GM12878 (cell line): Measurements from ENCODE around the gene PHYKPL. TPM values are rescaled to one million over a fixed set of nuclear protein-coding genes. Genes with fewer than 3 reads are reported as not detected.

Experiments
- ATAC-seq: fragments of 200-7000 bp; cut with Tn5 transposase; 3 replicates; pipeline ENCODE4 v1.9.1; 2020; ENCODE audit warnings: mild to moderate bottlenecking, moderate library complexity
- BruUV-seq: library from RNA; stranded (reverse); fragments of 400-500 nt; replicated peaks from 2 replicates; lab custom pipeline; 2021; lab: Mats Ljungman, UMichigan
- CTCF ChIA-PET: fragments of 300-600 bp; sonication (Branson Sonifier 250); formaldehyde crosslinking; extraction: SDS; loops from one replicate; lab custom pipeline; 2021; ENCODE audit warnings: inconsistent platforms; lab: Yijun Ruan, JAX
- POLR2A ChIA-PET: fragments of 350-600 bp; formaldehyde crosslinking; extraction: SDS; loops from one replicate; lab custom pipeline; 2021; ENCODE audit warnings: inconsistent platforms; lab: Charles Lee
- RAD21 ChIA-PET: fragments of 300-600 bp; sonication (Branson Sonifier 250); formaldehyde crosslinking; loops from one replicate; lab custom pipeline; 2023; ENCODE audit warnings: antibody characterized with exemption; ENCODE audit not compliant: unreplicated experiment; lab: Charles Lee
- SMC1A ChIA-PET: fragments of 300-600 bp; sonication (Branson Sonifier 250); formaldehyde crosslinking; loops from one replicate; lab custom pipeline; 2023; ENCODE audit not compliant: unreplicated experiment, uncharacterized antibody; lab: Charles Lee
- DNase-seq: peaks from one replicate; pipeline ENCODE4 v3.0.0-alpha.2; 2011; ENCODE audit warnings: low read depth, low spot score
- FAIRE-seq: peaks from 3 replicates; lab custom pipeline; 2011; peaks lifted over from hg19 to GRCh38; lab: Jason Lieb, UNC
- H2AFZ ChIP-seq: 2 replicates; pipeline ENCODE4 v1.6.0; 2011; ENCODE audit warnings: low read depth, low read length, control low read depth; ENCODE audit not compliant: control insufficient read depth
- H3K27ac ChIP-seq: 2 replicates; pipeline ENCODE4 v1.5.1; 2011; ENCODE audit warnings: control low read depth; ENCODE audit not compliant: control insufficient read depth, insufficient read depth
- H3K27me3 ChIP-seq, 2 experiments: replicated peaks in 1 of 2; 2 replicates each; pipeline versions ENCODE4 v1.6.0 to v1.6.1; 2011; ENCODE audit warnings: low read length in 1 of 2; ENCODE audit not compliant: control insufficient read depth in 2 of 2, insufficient read depth in 2 of 2
- H3K36me3 ChIP-seq, 2 experiments: 2 replicates each; pipeline ENCODE4 v1.5.1; 2011; ENCODE audit warnings: low read length in 1 of 2; ENCODE audit not compliant: control insufficient read depth in 2 of 2, insufficient read depth in 2 of 2
- H3K4me1 ChIP-seq: 2 replicates; pipeline ENCODE4 v1.6.1; 2011; ENCODE audit warnings: mild to moderate bottlenecking, low read length, moderate library complexity, mixed read lengths; ENCODE audit not compliant: control insufficient read depth, insufficient read depth
- H3K4me2 ChIP-seq: 2 replicates; pipeline ENCODE4 v1.6.0; 2011; ENCODE audit warnings: control low read depth; ENCODE audit not compliant: control insufficient read depth, insufficient read depth
- H3K4me3 ChIP-seq: fragments of 200-600 bp; sonication (generic); 2 replicates; pipeline ENCODE4 v1.5.1; 2016
- H3K79me2 ChIP-seq: 2 replicates; pipeline ENCODE4 v1.6.0; 2011; ENCODE audit warnings: low read length; ENCODE audit not compliant: control insufficient read depth, insufficient read depth
- H3K9ac ChIP-seq: 2 replicates; pipeline ENCODE4 v1.8.0; 2011; ENCODE audit warnings: low read length, control low read depth, mixed read lengths; ENCODE audit not compliant: control insufficient read depth, insufficient read depth
- H3K9me3 ChIP-seq: replicated peaks from 3 replicates; pipeline ENCODE4 v1.5.1; 2011; ENCODE audit warnings: mild to moderate bottlenecking, low read length; ENCODE audit not compliant: control insufficient read depth, insufficient read depth
- H4K20me1 ChIP-seq: 2 replicates; pipeline ENCODE4 v1.6.0; 2011; ENCODE audit not compliant: control insufficient read depth, insufficient read depth
- EZH2 ChIP-seq: IDR thresholded peaks from 2 replicates; pipeline ENCODE4 v1.6.1; 2012; ENCODE audit warnings: low read depth, mild to moderate bottlenecking, control low read depth, inconsistent platforms, low read length, borderline replicate concordance; ENCODE audit not compliant: control insufficient read depth
- GATAD2B ChIP-seq: fragments of 450-650 bp; conservative IDR thresholded peaks from 2 replicates; pipeline ENCODE4 v1.6.1; 2017; ENCODE audit warnings: low read depth, mild to moderate bottlenecking, moderate library complexity
- IKZF2 ChIP-seq, 2 experiments: fragments of 450-650 bp; IDR thresholded peaks; 2 replicates each; pipeline ENCODE4 v1.6.1; 2017; ENCODE audit warnings: mild to moderate bottlenecking in 2 of 2, moderate library complexity in 2 of 2
- IRF5 ChIP-seq: fragments of 450-650 bp; IDR thresholded peaks from 2 replicates; pipeline ENCODE4 v1.6.1; 2017; ENCODE audit warnings: borderline replicate concordance
- MXI1 ChIP-seq: fragments of 150-350 bp; IDR thresholded peaks from 2 replicates; pipeline ENCODE4 v1.6.1; 2011; ENCODE audit warnings: low read depth, mild to moderate bottlenecking, inconsistent platforms, low read length, improper control_type of control experiment
- RBBP5 ChIP-seq: fragments of 200-600 bp; sonication (generic); conservative IDR thresholded peaks from 2 replicates; pipeline ENCODE4 v1.6.1; 2016
- RUNX3 ChIP-seq: IDR thresholded peaks from 2 replicates; pipeline ENCODE4 v1.6.1; 2012; ENCODE audit warnings: low read length, inconsistent platforms
- SKIL ChIP-seq: fragments of 450-650 bp; IDR thresholded peaks from 2 replicates; pipeline ENCODE4 v1.6.1; 2017; ENCODE audit warnings: mild to moderate bottlenecking, low read depth, inconsistent platforms; ENCODE audit not compliant: poor library complexity, severe bottlenecking
- SMAD5 ChIP-seq: IDR thresholded peaks from 2 replicates; pipeline ENCODE4 v1.6.1; 2016; ENCODE audit warnings: antibody characterized with exemption, low read depth
- STAT3 ChIP-seq: IDR thresholded peaks from 2 replicates; pipeline ENCODE4 v1.6.1; 2011; ENCODE audit warnings: low read depth, low read length, improper control_type of control experiment
- SUPT20H ChIP-seq: IDR thresholded peaks from 2 replicates; pipeline ENCODE4 v1.6.1; 2011; ENCODE audit warnings: low read depth, mild to moderate bottlenecking, low read length, moderate library complexity, borderline replicate concordance; ENCODE audit not compliant: control insufficient read depth
- TCF7 ChIP-seq: IDR thresholded peaks from 2 replicates; pipeline ENCODE4 v1.6.1; 2014; ENCODE audit warnings: antibody characterized with exemption, borderline replicate concordance
- ZNF622 ChIP-seq: fragments of 450-650 bp; IDR thresholded peaks from 2 replicates; pipeline ENCODE4 v1.6.1; 2017; ENCODE audit warnings: mild to moderate bottlenecking, inconsistent platforms
- WGBS: methylation state at CpG from one replicate; pipeline ENCODE4 v1.1.6; 2016; ENCODE audit warnings: low lambda C conversion rate; ENCODE audit not compliant: insufficient replicate concordance, insufficient coverage; ENCODE audit errors: missing lambda C conversion rate; 5-methylcytosine and 5-hydroxymethylcytosine counted together
- in situ Hi-C: fragments of 300-500 bp; cut with MboI; formaldehyde crosslinking; loops from 9 replicates; pipeline ENCODE4 v1.14.3; 2018; ENCODE audit warnings: mixed read lengths
- intact Hi-C: fragments of 100-400 bp; cut with micrococcal nuclease; formaldehyde crosslinking; loops from one replicate; pipeline ENCODE4 v1.14.2; 2022; ENCODE audit not compliant: unreplicated experiment
- polyA plus RNA-seq, 11 experiments: library from polyadenylated mRNA; depleted of rRNA in 4 of 11; unstranded in 6 of 11; stranded (reverse) in 5 of 11; fragments of >200 nt; fragmentation: Nextera tagmentation in 4 of 11; fragmentation: Illumina TruSeq in 1 of 11; extraction: Ambion mirVana in 4 of 11; extraction: Trizol in 1 of 11; gene quantifications; 1 replicate in 1 of 11; 2 replicates in 10 of 11; pipeline versions ENCODE4 v1.2.1 to v1.2.3, GENCODE V29; 2011 to 2016; ENCODE audit warnings: inconsistent platforms in 2 of 11, missing spikeins in 2 of 11, low read depth in 1 of 11
- total RNA-seq, 4 experiments: library from RNA; depleted of rRNA in 3 of 4; stranded (reverse); fragments of >200 nt in 3 of 4; fragmentation: Illumina TruSeq in 1 of 4; extraction: Trizol in 1 of 4; gene quantifications; 2 replicates each; pipeline versions ENCODE4 v1.2.1 to v1.2.3, GENCODE V29; 2013 to 2021

PHYKPL gene
- total and polyA plus RNA-seq, 10 of the 15 experiments (the other 5 are each of a cell fraction or from before 2014, with no cell fraction given): 4.5 to 53.9 (median 25.6) TPM

GRCh38 chr5:178257650-178258049 is 25.0 kb upstream of the PHYKPL start:
- no peak for FAIRE-seq
- Histone ChIP-seq H3K27me3 (no peaks in the 10 kb centered on the region; a peak in 1 of 4 replicates), H3K9me3 (no peaks in the 10 kb centered on the region), H3K36me3 (no peaks in the 10 kb centered on the region)
- 19% methylated on average over 4 of the region's 4 CpGs for WGBS
- no peak for TF ChIP-seq ZNF622
- TF ChIP-seq TCF7: no peak
- TF ChIP-seq EZH2: no peak
- TF ChIP-seq STAT3: no peak
- TF ChIP-seq, all 136 proteins: peak for 0
- Histone ChIP-seq H3K4me1 (no peaks in the 10 kb centered on the region), H3K9ac (no peak overlapping the region), H2AFZ (no peak overlapping the region), H3K4me3 (no peak overlapping the region), H4K20me1 (no peaks in the 10 kb centered on the region), H3K27ac (no peak overlapping the region), H3K4me2 (no peak overlapping the region), H3K79me2 (no peaks in the 10 kb centered on the region)
- DNase-seq (no peak), ATAC-seq (no peak)
- no TSS peak for BruUV-seq
- CTCF ChIA-PET: interaction anchor here (1.1 kb wide), 1 partner anchor 23 kb away, joined by 4 read pairs; no protein-coding TSS in a partner anchor
- intact Hi-C loops: no loop called here
- in situ Hi-C loops: no loop called here
- POLR2A ChIA-PET: no interaction called here
- RAD21 ChIA-PET: no interaction called here
- SMC1A ChIA-PET: interaction anchor here (1.2 kb wide), 1 partner anchor 23 kb away, joined by 3 read pairs; no protein-coding TSS in a partner anchor

GRCh38 chr5:178256746-178257145 is 24.1 kb upstream of the PHYKPL start:
- H3K79me2 ChIP-seq: no peaks in the 10 kb centered on the region
- H3K9me3 ChIP-seq: no peaks in the 10 kb centered on the region
- no peaks in the 10 kb centered on the region for H3K36me3 ChIP-seq
- DNase-seq (no peak), FAIRE-seq (no peak), ATAC-seq (no peak)
- ChIA-PET CTCF (no interaction called here), POLR2A (no interaction called here), RAD21 (no interaction called here), SMC1A (no interaction called here)
- no peaks in the 10 kb centered on the region for H3K27me3 ChIP-seq
- no peak overlapping the region for H2AFZ ChIP-seq
- WGBS: 64% methylated on average over 19 of the region's 19 CpGs
- no TSS peak for BruUV-seq
- no peak overlapping the region for H3K4me3 ChIP-seq
- H3K4me2 ChIP-seq: no peak overlapping the region
- intact Hi-C loops: no loop called here
- no peak overlapping the region for H3K27ac ChIP-seq
- H3K4me1 ChIP-seq: no peaks in the 10 kb centered on the region
- no peaks in the 10 kb centered on the region for H4K20me1 ChIP-seq
- no peak overlapping the region for H3K9ac ChIP-seq
- in situ Hi-C loops: no loop called here
- TF ChIP-seq IRF5 (no peak), RUNX3 (no peak), SKIL (no peak), SUPT20H (no peak), RBBP5 (no peak), IKZF2 (IDR thresholded peaks at IDR 0.05) (no peak), GATAD2B (no peak), SMAD5 (no peak), MXI1 (no peak)
